Body of pancreas (tissue), 4 donors: ENCODE measurements around the gene NUP93. TPM values are rescaled to one million over a fixed set of nuclear protein-coding genes. Genes with fewer than 3 reads are reported as not detected.

ENCODE experiments used
- ATAC-seq: fragments of 150-250 bp; one replicate; pipeline ENCODE4 v1.9.1; 2016
- DNase-seq, 4 donors: peaks; one replicate each; pipeline ENCODE4 v3.0.0-alpha.2; 2019
- H3K27ac ChIP-seq, 4 donors: fragments of 200-600 bp; sonication (generic); 1 replicate in 3 of 4; 2 replicates in 1 of 4; pipeline versions ENCODE4 v1.5.1 to v1.6.1; 2016 to 2019; ENCODE audit warnings: mild to moderate bottlenecking in 1 of 4, mixed read lengths in 1 of 4, moderate library complexity in 1 of 4
- H3K27me3 ChIP-seq, 2 donors: fragments of 200-600 bp; sonication (generic); one replicate each; pipeline ENCODE4 v1.6.0; 2016; ENCODE audit warnings: mild to moderate bottlenecking in 1 of 2
- H3K36me3 ChIP-seq, 2 donors: fragments of 200-600 bp; sonication (generic); replicated peaks in 1 of 2; 2 replicates each; pipeline ENCODE4 v1.5.1; 2016; ENCODE audit warnings: low read depth in 2 of 2; ENCODE audit not compliant: insufficient read depth in 1 of 2
- H3K4me1 ChIP-seq: fragments of 200-600 bp; sonication (generic); one replicate; pipeline ENCODE4 v1.6.0; 2016
- H3K4me3 ChIP-seq, 2 donors: fragments of 200-600 bp; sonication (generic); 1 replicate in 1 of 2; 2 replicates in 1 of 2; pipeline ENCODE4 v1.5.1; 2016 to 2019
- H3K9me3 ChIP-seq, 3 donors: fragments of 200-600 bp; sonication (generic); 1 replicate in 2 of 3; 2 replicates in 1 of 3; pipeline ENCODE4 v1.5.1; 2016
- CTCF ChIP-seq, 7 experiments: fragments of 450-650 bp in 4 of 7; fragments of 200-600 bp in 3 of 7; sonication (generic) in 3 of 7; IDR thresholded peaks; one replicate each; pipeline ENCODE4 v1.5.1; 2016 to 2019; ENCODE audit warnings: antibody characterized with exemption in 7 of 7
- POLR2A ChIP-seq, 3 donors: fragments of 450-650 bp; IDR thresholded peaks; one replicate each; pipeline ENCODE4 v1.6.1; 2016; ENCODE audit warnings: antibody characterized with exemption in 3 of 3, mild to moderate bottlenecking in 2 of 3
- WGBS, 2 donors: methylation state at CpG; one replicate each; pipeline ENCODE4 v1.1.5; 2017; 5-methylcytosine and 5-hydroxymethylcytosine counted together
- intact Hi-C: fragments of 100-400 bp; cut with DNase I; formaldehyde crosslinking; loops from one replicate; pipeline ENCODE4 v1.15.1; 2023
- total RNA-seq, 2 donors: library from RNA; depleted of rRNA; stranded (reverse); fragments of >200 nt; gene quantifications; one replicate each; pipeline ENCODE4 v1.1.0, GENCODE V29; 2016

NUP93 gene
- 10 to 100 TPM; 12.2 to 19.1 TPM for total RNA-seq

GRCh38 chr16:56729735-56730662 is at the start of gene NUP93:
Gene NUP93 (plus strand): TSS chr16:56730129. CDS start chr16:56748248, 18,119 bp downstream.
- peak; percentile 92 to 94 (median 93) for DNase-seq
- peak; percentile 99 for ATAC-seq
- Histone ChIP-seq H3K4me1 (peaks cover 26% of the 10 kb centered on the region), H3K9me3 (no peaks in the 10 kb centered on the region), H3K27me3 (no peaks in the 10 kb centered on the region), H3K36me3 (no peaks in the 10 kb centered on the region), H3K4me3 (peak within 1 kb of the TSS; percentile 68 to 80), H3K27ac (peak within 1 kb of the TSS; percentile 46 to 89 (median 75))
- intact Hi-C loops = no loop called here
- 0 to 1% methylated on average over 26 to 70 of the region's 70 CpGs for WGBS, 2 donors
- TF ChIP-seq CTCF (IDR thresholded peaks at IDR 0.05) (no peak), POLR2A (IDR thresholded peaks at IDR 0.05) (peak; percentile 23 to 71 (median 68))

- H3K4me3 ChIP-seq = peak within 1 kb of the TSS; percentile 60 to 64
- ATAC-seq = peak; percentile 93
- intact Hi-C loops = no loop called here
These were observed 47.8 kb upstream of the NUP93 start, which contains the start of gene MT1X for GRCh38 chr16:56681939-56682702. Gene MT1X (plus strand): TSS chr16:56682470. CDS start chr16:56682541, 71 bp downstream.

GRCh38 chr16:56682703-56683397 is 47.1 kb upstream of the NUP93 start:
- TF ChIP-seq CTCF (IDR thresholded peaks at IDR 0.05) (no peak), POLR2A (IDR thresholded peaks at IDR 0.05) (no peak)
- intact Hi-C loops = no loop called here
- 3 to 7% methylated on average over 8 of the region's 8 CpGs for WGBS, 2 donors
- no peaks in the 10 kb centered on the region for H3K9me3 ChIP-seq
- peak overlapping the region; percentile 60 to 64 for H3K4me3 ChIP-seq
- no peaks in the 10 kb centered on the region for H3K36me3 ChIP-seq
- H3K4me1 ChIP-seq = peaks cover 65% of the 10 kb centered on the region
- H3K27me3 ChIP-seq = no peaks in the 10 kb centered on the region
- DNase-seq (peak in 2 of 4 donors; percentile 35 to 41), ATAC-seq (no peak)
- H3K27ac ChIP-seq = peak overlapping the region; percentile 65 to 93 (median 88)

More at GRCh38 chr16:56681939-56682702, 47.8 kb upstream of the NUP93 start, which contains the start of gene MT1X:
- 0 to 1% methylated on average over 16 to 49 of the region's 49 CpGs for WGBS, 2 donors
- H3K27me3 ChIP-seq = no peaks in the 10 kb centered on the region
- H3K27ac ChIP-seq = peak within 1 kb of the TSS; percentile 81 to 93 (median 88)
- H3K9me3 ChIP-seq = no peaks in the 10 kb centered on the region
- peaks cover 72% of the 10 kb centered on the region for H3K4me1 ChIP-seq
- H3K36me3 ChIP-seq = no peaks in the 10 kb centered on the region
- DNase-seq = peak; percentile 96 to 98 (median 98)
- TF ChIP-seq CTCF (IDR thresholded peaks at IDR 0.05) (peak in 1 of 7 experiments; percentile 6), POLR2A (IDR thresholded peaks at IDR 0.05) (peak; percentile 99 to 100 (median 100))

GRCh38 chr16:56683424-56684172 is 46.3 kb upstream of the NUP93 start:
- no peaks in the 10 kb centered on the region for H3K36me3 ChIP-seq
- TF ChIP-seq CTCF (IDR thresholded peaks at IDR 0.05) (no peak), POLR2A (IDR thresholded peaks at IDR 0.05) (peak in 2 of 3 donors; percentile 17 to 45)
- peak overlapping the region; percentile 60 to 64 for H3K4me3 ChIP-seq
- DNase-seq = peak; percentile 35 to 58 (median 48)
- no peaks in the 10 kb centered on the region for H3K9me3 ChIP-seq
- ATAC-seq = no peak
- intact Hi-C loops = no loop called here
- H3K4me1 ChIP-seq = peaks cover 63% of the 10 kb centered on the region
- no peaks in the 10 kb centered on the region for H3K27me3 ChIP-seq
- peak overlapping the region; percentile 65 to 93 (median 88) for H3K27ac ChIP-seq
- 15 to 25% methylated on average over 5 of the region's 5 CpGs for WGBS, 2 donors
